ENCODE results near the gene CEP70. TPM values are rescaled to one million over a fixed set of nuclear protein-coding genes. Genes with fewer than 3 reads are reported as not detected.

Gene CEP70
- total RNA-seq, 1 experiment from 2014 or later = 32.6 TPM

- no peaks in the 10 kb centered on the region for H4K20me1 ChIP-seq (ENCODE audit: control insufficient read depth, insufficient read depth, insufficient read length)
- H4K8ac ChIP-seq (replicated peaks; ENCODE audit: insufficient read length, low read depth, low read length) = no peak overlapping the region
- no peak overlapping the region for H4K91ac ChIP-seq (ENCODE audit: insufficient read length, low read depth, low read length)
- H3K4me1 Mint-ChIP-seq = peaks cover 5 to 6% of the 10 kb centered on the region in 2 experiments; a peak in 3 of 4 replicates
- H2BK15ac ChIP-seq (ENCODE audit: low read depth, low read length) = no peak overlapping the region
- H2AFZ ChIP-seq (ENCODE audit: low read length) = no peak overlapping the region
- no peak overlapping the region for H3K27ac ChIP-seq (ENCODE audit: insufficient read length, low read depth, low read length)
- no peak for DNase-seq
- TF ChIP-seq CTCF (conservative IDR thresholded peaks at IDR 0.05) = no peak
- no peak overlapping the region for H3T11ph ChIP-seq (ENCODE audit: low read length)
- no peak overlapping the region for H3K18ac ChIP-seq (ENCODE audit: insufficient read length, low read depth, low read length)
- H3K79me1 ChIP-seq (ENCODE audit: insufficient read depth, low read depth, low read length, poor library complexity, severe bottlenecking) = no peaks in the 10 kb centered on the region
- H3K4me2 ChIP-seq (ENCODE audit: insufficient read depth, insufficient read length, low read length) = no peak overlapping the region
- peak overlapping the region in 1 of 3 experiments; percentile 49; a peak in 1 of 7 replicates for H3K27ac Mint-ChIP-seq
- H3K4me3 Mint-ChIP-seq = no peak overlapping the region
- H2BK5ac ChIP-seq (ENCODE audit: insufficient read length, low read length) = no peak overlapping the region
- no peak overlapping the region for H4K5ac ChIP-seq (ENCODE audit: insufficient read length, low read depth, low read length)
- no peaks in the 10 kb centered on the region for H3K9me3 ChIP-seq (ENCODE audit: control insufficient read depth, low read depth, low read length)
- H3K23ac ChIP-seq (ENCODE audit: insufficient read length, low read depth, low read length) = no peak overlapping the region
- no peak overlapping the region for H3K56ac ChIP-seq (ENCODE audit: insufficient read length, low read depth, low read length)
- no peak overlapping the region for H2BK12ac ChIP-seq (ENCODE audit: insufficient read length, low read depth, low read length)
- H3K36me3 Mint-ChIP-seq (ENCODE audit: insufficient read depth in 1 of 3, low read depth in 3 of 3) = no peaks in the 10 kb centered on the region; a peak in 1 of 7 replicates
- no peak overlapping the region; the same call in 1 of the 2 replicates for H3K14ac ChIP-seq (ENCODE audit: insufficient read depth, low read length)
- no CpG with 5 or more reads among the region's 3 CpGs for WGBS (ENCODE audit: extremely low coverage, insufficient read length, low lambda C conversion rate)
- no peaks in the 10 kb centered on the region for H3K27me3 Mint-ChIP-seq (ENCODE audit: low read depth)
- no peak overlapping the region for H2BK120ac ChIP-seq (ENCODE audit: low read depth, low read length, poor library complexity, severe bottlenecking)
- no peak overlapping the region for H3K4ac ChIP-seq (ENCODE audit: low read depth, low read length)
- H2BK20ac ChIP-seq (ENCODE audit: low read depth, low read length, poor library complexity, severe bottlenecking) = no peak overlapping the region
- H3K9me3 Mint-ChIP-seq = no peaks in the 10 kb centered on the region; a peak in 1 of 5 replicates
- H3K79me2 ChIP-seq (ENCODE audit: insufficient read depth, low read length) = no peaks in the 10 kb centered on the region
- H2AK5ac ChIP-seq (ENCODE audit: insufficient read length, low read length) = no peak overlapping the region
- H3K4me1 ChIP-seq (ENCODE audit: insufficient read depth, low read length) = no peaks in the 10 kb centered on the region
- H3K27me3 ChIP-seq (ENCODE audit: insufficient read depth, low read length) = no peaks in the 10 kb centered on the region
- H3K9ac ChIP-seq (ENCODE audit: extremely low read depth, insufficient read length, low read length) = no peak overlapping the region
- no peaks in the 10 kb centered on the region for H3K23me2 ChIP-seq (ENCODE audit: insufficient read length, low read depth, low read length, poor library complexity, severe bottlenecking)
These were observed 128.6 kb downstream of the CEP70 start for GRCh38 chr3:138465451-138465850.

Data from H9 (cell line).